Right renal cortex interstitium (tissue), 3 donors: ENCODE results near the gene TMEM50A. TPM values are rescaled to one million over a fixed set of nuclear protein-coding genes. Genes with fewer than 3 reads are reported as not detected.
"Not testable (repeated sequence)": the region's sequence is repeated elsewhere in the genome, so short reads cannot be mapped to it uniquely, and the experiment has no call there.

Source experiments
- DNase-seq, 3 donors: peaks; one replicate each; pipeline ENCODE4 v3.0.0-alpha.2; 2013; ENCODE audit warnings: low read depth in 3 of 3, low spot score in 2 of 3
- polyA plus RNA-seq, 3 donors: library from polyadenylated mRNA; unstranded; fragments of 120-200 nt; gene quantifications; one replicate each; pipeline ENCODE4 v1.2.1, GENCODE V29; 2013; ENCODE audit not compliant: insufficient read length in 3 of 3

Gene TMEM50A
- polyA plus RNA-seq, 3 donors = 137 to 142 (median 138) TPM

DNA sequence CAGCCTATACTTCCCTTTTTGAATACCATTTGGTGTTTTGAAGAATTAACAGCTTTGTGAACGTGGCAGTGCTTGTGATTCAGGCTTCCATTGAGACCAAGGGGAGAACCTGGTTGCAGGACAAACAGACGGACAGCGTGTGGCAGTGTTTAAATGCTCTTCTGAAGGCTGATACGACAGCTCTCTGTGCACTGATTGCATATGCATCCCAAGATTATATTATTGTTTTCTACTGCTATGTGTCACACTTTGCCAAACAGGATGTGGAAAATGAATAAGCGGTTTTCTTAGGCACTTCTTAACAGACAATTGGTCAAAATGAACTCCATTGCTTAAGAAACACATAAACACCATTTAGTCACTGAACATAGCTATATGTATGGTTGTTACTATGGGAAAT is 8.2 kb upstream of the TMEM50A start:
- not testable (repeated sequence) for DNase-seq

DNA sequence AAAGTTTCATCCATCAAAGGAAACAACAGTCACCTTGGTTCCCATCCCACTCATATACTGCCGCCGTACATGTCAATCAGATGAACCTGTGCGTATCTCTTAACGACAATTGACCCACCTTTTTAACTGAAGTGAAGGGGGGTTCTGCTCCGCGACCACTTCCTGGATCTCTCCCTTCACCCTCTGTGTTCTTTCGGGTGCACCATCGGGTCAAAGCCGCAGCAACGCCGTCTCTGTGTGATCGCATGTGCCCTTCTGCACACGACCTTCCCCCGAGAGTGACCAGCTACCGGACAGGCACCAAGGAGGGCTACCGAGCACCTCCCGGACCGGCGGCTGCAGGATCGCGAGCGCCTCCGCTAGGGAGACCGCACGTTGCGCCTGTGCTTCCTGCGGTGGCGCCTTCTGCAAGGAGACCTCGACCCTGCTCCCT is 1.2 kb upstream of the TMEM50A start:
- not testable (repeated sequence) for DNase-seq

DNA sequence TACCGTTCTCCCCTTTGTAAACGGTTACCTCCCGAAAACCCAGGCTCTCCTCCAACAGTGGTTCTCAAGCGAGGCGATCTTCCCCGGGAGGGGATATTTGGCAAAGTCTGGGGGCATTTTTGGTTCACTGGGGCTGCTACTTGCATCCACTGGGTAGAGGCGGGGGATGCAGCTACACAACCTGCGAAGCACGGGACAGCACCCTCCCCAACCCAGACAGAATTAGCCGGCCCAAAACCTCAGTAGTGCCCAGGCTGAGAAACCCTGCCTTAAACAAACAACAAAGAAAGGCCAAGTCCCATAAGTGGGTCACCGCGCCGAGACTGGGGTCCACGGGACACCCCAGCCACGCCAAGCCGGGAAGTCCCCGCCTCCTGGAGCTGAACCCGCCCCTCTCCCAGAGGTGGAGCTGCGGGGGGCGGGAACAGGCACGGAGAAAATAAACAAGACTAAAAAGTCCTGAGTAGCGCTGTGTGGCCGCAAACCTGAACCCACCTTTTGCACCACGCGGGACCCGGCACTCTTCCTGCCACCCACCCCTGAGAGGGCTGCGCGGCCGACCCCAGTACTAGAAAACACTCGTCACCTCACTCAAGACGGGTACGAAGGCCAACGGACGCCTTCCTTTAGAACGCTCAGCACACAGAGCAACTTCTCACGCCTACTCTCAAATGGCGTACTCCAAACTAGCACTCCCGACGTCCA is 499 bp upstream of the TMEM50A start:
- DNase-seq = not testable (repeated sequence)

DNA sequence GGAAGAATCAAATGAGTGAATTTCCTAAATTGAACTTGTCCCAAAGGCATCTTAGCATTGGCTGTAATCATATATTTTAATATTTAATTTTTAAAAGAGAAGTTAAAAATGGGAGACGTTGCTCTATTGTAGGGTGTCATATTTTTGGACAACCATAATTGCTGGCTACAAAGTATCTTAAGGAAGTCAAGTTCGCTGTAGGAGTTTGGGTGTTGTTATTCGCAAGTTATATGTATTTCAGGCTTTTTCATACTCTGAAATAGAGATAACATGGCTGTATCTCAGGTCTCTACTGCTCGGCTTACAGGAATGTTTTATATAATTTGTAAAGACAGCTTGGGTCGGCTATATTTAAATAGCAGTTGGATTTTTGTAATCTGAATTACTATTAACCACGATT is 852 bp downstream of the TMEM50A start:
- DNase-seq = no peak

DNA sequence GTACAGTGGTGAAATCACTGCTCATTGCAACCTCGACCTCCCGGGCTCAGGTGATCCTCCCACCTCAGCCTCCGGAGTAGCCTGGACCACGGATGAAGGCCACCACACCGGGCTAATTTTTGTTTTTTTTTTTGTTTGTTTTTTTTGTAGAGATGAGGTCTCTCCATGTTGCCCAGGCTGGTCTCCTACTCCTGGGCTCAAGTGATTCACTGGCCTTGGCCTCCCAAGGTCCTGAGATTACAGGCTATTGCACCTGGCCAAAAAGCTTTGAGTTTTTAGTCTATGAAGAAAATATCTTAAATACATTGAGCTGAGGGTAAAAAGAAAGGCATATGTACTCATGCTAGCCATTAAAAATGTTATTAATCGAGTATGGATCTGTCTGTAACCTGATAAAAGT is 3.6 kb downstream of the TMEM50A start:
- no peak for DNase-seq

DNA sequence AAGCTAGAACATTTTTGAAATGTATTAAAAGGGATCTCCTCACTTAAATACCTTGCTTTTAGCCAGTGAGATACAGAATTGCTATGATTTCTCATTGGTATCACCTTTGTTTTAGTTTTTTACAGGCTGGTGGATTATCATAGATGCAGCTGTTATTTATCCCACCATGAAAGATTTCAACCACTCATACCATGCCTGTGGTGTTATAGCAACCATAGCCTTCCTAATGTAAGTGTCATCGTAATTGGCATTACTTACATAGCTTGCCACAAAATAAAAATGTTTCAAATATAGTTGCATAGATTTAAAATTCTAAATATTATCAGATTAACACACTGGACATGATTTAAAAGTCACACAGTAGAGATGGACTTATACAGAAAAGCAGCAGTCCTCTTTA is 4.7 kb downstream of the TMEM50A start:
- DNase-seq = no peak

DNA sequence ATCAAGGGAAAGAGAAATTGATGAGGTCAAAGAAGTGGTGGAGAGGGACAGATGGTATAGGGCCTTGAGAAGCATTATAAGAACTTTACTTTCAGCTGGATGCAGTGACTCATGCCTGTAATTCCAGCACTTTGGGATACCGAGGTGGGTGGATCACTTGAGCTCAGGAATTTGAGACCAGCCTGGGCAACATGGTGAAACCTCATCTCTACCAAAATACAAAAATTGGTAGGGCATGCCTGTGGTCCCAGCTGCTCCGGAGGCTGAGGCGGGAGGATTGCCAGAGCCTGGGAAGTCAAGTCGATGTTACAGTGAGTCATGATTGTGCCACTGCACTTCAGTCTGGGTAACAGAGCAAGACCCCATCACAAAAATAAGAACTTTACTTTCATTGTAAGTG is 5.7 kb downstream of the TMEM50A start:
- no peak for DNase-seq

DNA sequence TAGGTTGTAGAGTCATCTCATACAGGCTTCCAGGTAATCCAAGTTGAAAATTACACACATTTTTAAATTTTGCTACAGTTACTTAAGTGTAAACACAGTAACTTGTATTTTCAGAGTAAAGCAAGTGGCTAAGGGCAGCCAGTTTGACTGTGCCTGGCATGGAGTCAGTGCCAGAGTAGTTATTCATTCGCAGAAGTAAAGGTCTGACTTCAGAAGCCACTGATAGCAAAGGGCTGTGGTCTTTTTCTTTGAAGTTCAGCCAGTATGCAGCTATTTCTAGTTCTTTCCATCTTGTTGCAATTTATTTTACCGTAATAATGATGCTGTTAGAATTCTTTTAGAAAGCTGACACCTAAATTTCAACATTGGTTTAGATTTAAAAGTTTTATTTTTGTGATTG is 9.4 kb downstream of the TMEM50A start:
- DNase-seq = no peak

DNA sequence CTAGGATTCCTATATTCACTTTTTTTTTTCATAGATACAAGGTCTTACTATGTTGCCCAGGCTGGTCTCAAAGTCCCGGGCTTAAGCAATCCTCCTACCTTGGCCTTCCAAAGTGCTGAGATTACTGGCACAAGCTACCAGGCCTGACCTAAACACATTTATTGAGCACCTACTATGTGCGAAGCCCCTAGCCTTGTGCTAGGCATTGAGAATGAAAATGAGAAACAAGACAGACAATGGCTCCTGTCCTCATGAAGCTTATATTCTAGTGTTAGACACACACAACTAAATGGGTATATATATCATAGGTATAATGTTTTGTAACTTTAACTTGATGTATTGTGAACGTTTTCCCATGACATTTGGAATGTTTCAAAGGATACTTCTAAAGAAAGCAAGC is 11.5 kb downstream of the TMEM50A start:
- DNase-seq = no peak

DNA sequence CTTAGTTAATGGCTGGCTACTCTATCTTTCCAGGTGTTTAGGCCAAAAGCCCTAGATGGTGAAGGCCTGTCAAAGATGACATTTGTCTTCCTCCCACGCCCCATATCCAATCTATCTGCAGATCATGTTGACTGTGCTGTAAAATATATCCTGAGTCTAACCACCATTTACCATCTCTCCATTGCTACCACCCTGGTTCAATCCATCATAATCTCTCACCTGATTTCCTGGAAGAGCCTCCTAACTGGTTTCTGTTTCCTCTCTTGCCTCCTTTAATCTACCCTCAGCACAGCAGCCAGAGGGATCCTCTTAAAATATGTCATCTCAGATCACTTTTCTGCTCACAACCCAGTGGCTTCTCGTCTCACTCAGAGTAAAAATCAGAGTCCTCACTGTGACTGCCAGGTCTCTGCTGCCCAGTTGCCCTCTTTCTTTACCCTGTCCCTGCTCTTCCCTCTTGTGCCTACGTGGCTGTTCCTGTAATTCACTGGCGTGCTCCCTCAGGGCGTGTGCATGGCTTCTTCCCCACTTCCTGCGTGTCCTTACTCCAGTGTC is 17.8 kb downstream of the TMEM50A start:
- DNase-seq = no peak

DNA sequence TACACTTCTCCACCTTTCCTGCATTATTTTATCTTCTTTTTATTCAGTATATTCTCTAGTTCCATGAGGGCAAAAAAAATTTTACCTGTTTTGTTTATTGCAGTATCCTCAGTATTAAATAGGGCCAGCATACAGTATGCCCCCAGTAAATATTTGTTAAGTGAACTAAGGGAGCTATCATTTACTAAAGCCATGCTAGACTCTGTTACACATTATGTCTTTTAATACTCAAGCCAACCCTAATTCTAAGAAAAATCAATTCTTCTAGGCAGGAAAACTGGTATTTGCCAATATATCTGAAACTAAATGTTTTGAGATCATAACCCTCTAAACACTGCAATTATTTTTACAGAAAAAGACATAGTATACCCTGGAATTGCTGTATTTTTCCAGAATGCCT is 18.3 kb downstream of the TMEM50A start:
- DNase-seq = no peak

DNA sequence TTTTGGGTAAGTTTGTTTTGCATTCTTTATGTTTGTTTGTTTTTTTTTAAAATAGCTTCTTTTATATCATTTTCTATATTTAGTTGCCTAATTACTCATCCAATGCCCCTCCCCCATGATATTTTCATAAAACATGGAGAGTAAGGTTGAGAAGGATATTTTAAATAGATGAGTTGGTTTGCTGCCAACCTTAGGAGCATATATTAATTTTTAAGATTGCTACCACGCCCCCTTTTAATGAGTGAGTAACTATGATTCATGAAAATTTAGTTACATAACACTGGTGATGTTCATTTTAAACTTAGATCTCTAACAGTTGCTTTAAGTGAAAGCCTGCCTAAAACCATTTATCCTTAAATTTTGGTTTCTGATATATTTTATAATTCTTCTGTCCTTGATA is 18.7 kb downstream of the TMEM50A start:
- no peak for DNase-seq

DNA sequence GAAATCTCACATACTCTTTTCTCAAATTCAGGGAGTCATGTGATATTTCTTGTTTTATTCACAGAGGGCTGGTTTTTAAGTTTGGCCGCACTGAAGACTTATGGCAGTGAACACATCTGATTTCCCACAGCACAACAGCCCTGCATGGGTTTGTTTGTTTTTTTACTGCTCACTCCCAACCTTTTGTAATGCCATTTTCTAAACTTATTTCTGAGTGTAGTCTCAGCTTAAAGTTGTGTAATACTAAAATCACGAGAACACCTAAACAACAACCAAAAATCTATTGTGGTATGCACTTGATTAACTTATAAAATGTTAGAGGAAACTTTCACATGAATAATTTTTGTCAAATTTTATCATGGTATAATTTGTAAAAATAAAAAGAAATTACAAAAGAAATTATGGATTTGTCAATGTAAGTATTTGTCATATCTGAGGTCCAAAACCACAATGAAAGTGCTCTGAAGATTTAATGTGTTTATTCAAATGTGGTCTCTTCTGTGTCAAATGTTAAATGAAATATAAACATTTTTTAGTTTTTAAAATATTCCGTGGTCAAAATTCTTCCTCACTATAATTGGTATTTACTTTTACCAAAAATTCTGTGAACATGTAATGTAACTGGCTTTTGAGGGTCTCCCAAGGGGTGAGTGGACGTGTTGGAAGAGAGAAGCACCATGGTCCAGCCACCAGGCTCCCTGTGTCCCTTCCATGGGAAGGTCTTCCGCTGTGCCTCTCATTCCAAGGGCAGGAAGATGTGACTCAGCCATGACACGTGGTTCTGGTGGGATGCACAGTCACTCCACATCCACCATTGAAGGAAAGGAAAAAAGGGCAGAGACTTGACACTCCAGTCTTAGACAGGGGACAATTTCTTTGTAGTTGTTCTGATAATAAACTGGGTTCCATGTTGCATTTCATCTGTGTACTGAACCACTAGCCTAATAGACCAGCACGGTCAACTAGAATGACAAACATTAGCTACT is 22.8 kb downstream of the TMEM50A start:
- DNase-seq = no peak

DNA sequence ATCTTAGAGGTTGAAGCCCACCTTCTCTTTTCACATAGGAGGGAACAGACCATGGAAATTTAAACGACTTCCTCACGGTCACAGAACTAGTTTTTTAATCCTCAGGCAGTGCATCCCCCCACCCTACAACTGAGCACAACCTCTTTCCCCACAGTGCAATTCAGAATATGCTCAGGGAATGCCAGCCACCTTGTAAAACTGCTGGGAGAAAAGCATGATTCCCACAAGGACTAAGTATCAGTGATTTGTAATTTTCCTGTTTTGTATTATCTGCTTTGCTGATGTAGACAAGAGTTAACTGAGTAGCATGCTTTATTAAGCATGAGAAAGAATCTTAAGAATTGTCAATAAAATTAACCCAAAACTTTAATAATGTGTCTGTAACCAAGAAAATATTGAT is 23.8 kb downstream of the TMEM50A start:
- DNase-seq = no peak

DNA sequence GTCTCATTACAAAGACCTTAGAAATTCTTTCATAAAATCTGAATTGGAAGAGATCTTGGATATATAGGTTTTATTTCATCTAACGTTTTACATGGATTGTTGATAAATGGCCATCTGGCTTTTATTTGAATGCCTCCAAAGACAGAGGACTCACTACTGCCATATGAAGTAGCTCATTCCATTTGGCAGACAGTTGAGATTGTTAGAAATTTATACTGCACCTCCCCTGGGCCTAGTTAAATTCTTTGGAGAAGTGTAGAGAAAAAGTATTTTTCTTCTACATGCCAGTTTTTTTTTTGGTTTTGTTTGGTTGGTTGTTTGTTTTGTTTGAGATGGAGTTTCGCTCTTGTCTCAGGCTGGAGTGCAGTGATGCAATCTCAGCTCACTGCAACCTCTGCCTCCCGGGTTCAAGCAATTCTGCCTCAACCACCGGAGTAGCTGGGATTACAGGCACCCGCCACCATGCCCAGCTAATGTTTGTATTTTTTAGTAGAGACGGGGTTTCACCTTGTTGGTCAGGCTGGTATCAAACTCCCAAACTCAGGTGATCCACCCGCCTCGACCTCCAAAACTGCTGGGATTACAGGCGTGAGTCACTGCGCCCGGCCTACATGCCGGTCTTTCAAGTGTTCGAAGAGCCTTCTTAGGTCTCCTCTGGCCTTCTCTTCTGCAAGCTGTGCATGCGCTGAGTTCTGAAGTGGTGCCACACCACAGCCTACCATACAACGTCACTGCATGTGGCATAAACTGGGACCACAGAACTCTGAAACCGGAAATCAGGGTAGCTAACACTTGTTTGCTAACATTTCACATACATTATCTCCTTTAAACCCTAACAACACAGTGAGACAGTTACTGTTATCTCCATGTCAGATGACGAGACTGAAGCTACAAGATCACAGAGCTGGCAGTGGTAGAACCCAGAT is 24.8 kb downstream of the TMEM50A start:
- not testable (repeated sequence) for DNase-seq

DNA sequence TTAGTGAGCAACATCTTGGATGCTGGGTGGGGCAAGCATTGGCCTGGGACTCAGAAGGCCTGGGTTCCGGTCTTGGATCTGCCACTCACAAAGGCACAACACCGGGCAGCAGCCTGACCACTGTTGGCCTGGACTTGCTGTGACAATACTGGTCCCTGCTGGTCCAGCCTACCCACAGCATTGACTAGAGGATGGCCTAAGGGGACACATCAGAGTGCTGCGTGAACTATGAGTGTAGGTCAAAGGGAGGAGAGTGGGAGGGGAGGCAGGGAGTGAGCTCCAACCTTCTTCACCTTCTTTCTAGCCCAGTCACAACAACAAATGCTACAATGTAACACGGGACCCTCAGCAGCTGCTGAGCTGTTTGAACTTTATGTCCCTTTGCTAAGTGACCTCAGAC is 31.1 kb downstream of the TMEM50A start:
- no peak for DNase-seq

DNA sequence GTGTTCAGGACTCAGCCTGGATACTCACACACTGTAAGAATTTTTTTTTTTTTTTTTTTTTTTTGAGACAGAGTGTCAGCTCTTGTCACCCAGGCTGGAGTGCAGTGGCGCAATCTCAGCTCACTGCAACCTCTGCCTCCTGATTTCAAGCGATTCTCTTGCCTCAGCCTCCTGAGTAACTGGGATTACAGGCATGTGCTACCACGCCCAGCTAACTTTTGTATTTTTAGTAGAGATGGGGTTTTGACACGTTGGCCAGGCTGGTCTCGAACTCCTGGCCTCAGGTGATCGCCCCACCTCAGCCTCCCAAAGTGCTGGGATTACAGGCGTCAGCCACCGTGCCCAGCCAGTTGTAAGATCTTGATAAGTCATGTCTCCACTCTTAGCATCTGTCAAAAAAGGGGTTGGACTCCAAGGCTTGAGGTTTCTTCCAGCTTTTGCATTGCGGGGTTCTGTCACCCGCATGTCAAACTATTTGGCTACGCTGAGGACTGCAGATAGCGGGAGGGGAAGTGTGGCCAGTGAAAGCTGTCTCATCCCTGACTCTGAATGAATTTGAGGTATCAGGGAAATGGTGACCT is 31.6 kb downstream of the TMEM50A start:
- DNase-seq = not testable (repeated sequence)

DNA sequence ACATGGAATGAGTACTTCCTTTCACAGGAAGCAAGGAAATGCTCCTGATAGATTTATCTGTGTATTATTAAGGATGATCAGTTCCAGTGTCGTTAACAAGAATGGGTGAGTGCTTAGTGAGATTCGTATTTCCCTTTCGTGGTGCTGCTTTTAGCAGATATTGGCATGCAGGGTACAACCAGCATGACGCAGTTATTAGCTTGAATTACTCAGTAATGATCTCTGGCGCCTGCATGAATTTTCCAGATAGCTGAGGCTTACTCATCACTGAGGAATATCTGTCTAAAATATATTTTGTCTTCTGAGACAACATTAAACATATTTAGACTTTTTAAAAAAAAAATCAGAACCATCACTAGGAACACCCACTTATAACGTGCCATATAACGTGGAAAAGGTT is 33.6 kb downstream of the TMEM50A start:
- DNase-seq = not testable (repeated sequence)

DNA sequence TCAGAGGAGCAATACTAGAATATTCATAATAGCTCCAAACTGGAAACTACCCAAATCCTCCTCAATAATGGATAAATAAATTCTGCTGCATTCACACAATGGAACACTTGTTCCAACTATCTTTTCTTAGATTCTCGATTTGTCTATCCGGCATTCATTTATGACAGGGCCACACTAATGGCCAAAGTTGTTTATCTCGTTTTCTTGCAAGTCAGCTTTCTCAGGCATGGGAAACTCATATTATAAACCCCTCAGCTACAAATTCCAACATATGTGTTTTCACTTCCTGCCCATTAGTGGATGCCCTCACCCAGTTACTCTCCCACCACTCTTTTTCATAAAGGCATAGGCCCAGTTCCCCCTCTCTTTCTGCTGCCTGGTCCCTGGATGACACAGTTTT is 40.2 kb downstream of the TMEM50A start:
- not testable (repeated sequence) for DNase-seq

DNA sequence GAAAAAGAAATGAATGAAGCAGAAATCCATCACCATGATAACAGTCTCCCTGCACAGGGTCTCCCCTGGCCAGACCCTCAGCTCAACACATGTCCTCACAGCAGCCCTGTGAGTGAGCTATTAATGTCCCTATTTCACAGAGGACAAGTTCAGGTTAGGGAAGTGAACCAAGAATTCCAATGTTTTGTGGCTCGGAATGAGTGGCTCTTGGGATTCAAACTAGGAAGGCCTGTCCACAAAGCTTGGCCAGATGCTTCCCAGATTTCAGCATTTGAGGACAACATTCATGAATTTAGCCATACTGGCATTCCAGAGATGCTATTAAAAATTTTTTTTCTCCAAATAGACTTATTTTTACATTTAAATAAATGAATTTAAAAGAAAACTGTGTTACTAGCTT is 44.4 kb downstream of the TMEM50A start:
- DNase-seq = not testable (repeated sequence)
